A549 (cell line): ENCODE data around the gene EYA2. TPM values are rescaled to one million over a fixed set of nuclear protein-coding genes. Genes with fewer than 3 reads are reported as not detected.

Experiments used
- ATAC-seq, 2 experiments: fragments of 200-7000 bp in 1 of 2; fragments of >200 bp in 1 of 2; cut with Nextera tagmentation in 1 of 2; cut with Tn5 transposase in 1 of 2; 3 replicates each; pipeline versions ENCODE4 v1.8.0 to v1.9.1; 2018 to 2020; ENCODE audit warnings: mild to moderate bottlenecking in 1 of 2, moderate library complexity in 1 of 2
- CTCF ChIA-PET: fragments of 300-600 bp; sonication (Branson Sonifier 250); formaldehyde crosslinking; extraction: SDS; loops from one replicate; lab custom pipeline; 2021; ENCODE audit warnings: antibody characterized with exemption, inconsistent platforms; lab: Yijun Ruan, JAX
- POLR2A ChIA-PET: fragments of 350-600 bp; formaldehyde crosslinking; extraction: SDS; loops from one replicate; lab custom pipeline; 2021; ENCODE audit warnings: antibody characterized with exemption, inconsistent platforms; lab: Yijun Ruan, JAX
- DNase-seq, 2 experiments: peaks; one replicate each; pipeline versions ENCODE4 v3.0.0 to v3.0.0-alpha.2; 2011 to 2016; ENCODE audit warnings: low read depth in 1 of 2, low spot score in 1 of 2
- FAIRE-seq: peaks from 2 replicates; lab custom pipeline; 2011; peaks lifted over from hg19 to GRCh38; lab: Jason Lieb, UNC
- H3K27ac ChIP-seq, 2 experiments: fragments of >200 bp; sonication (Bioruptor Twin); formaldehyde crosslinking; 3 replicates each; pipeline ENCODE4 v1.5.1; 2016 to 2017
- H3K4me1 ChIP-seq: fragments of >200 bp; sonication (Bioruptor Twin); formaldehyde crosslinking; 3 replicates; pipeline ENCODE4 v1.6.1; 2016
- H3K4me2 ChIP-seq: fragments of >200 bp; sonication (Bioruptor Twin); formaldehyde crosslinking; 3 replicates; pipeline ENCODE4 v1.6.1; 2016
- H3K4me3 ChIP-seq: fragments of >200 bp; sonication (Bioruptor Twin); formaldehyde crosslinking; 3 replicates; pipeline ENCODE4 v1.5.1; 2016
- H3K9me3 ChIP-seq: fragments of >200 bp; sonication (Bioruptor Twin); formaldehyde crosslinking; 3 replicates; pipeline ENCODE4 v1.6.1; 2016
- BHLHE40 ChIP-seq: IDR thresholded peaks from 2 replicates; pipeline ENCODE4 v1.6.1; 2012; ENCODE audit warnings: low read depth, low read length, inconsistent platforms
- CEBPB ChIP-seq, 2 experiments: fragments of >200 bp in 1 of 2; sonication (Bioruptor Twin) in 1 of 2; formaldehyde crosslinking in 1 of 2; IDR thresholded peaks; 2 replicates each; pipeline ENCODE4 v1.6.1; 2012 to 2016
- EHF ChIP-seq: fragments of 250-450 bp; sonication (Bioruptor Pico); IDR thresholded peaks from 2 replicates; pipeline ENCODE4 v1.5.0; 2020; ENCODE audit warnings: mild to moderate bottlenecking
- FOSL2 ChIP-seq, 2 experiments: fragments of 450-650 bp in 1 of 2; fragments of >200 bp in 1 of 2; sonication (Bioruptor Twin) in 1 of 2; formaldehyde crosslinking; IDR thresholded peaks; 2 replicates each; pipeline versions ENCODE4 v1.5.0 to v1.6.1; 2016 to 2020; ENCODE audit warnings: mild to moderate bottlenecking in 1 of 2, moderate library complexity in 1 of 2
- FOXS1 ChIP-seq: fragments of 250-450 bp; sonication (Bioruptor Pico); IDR thresholded peaks from 2 replicates; pipeline ENCODE4 v1.5.0; 2020; ENCODE audit warnings: mild to moderate bottlenecking, moderate library complexity
- HOXB13 ChIP-seq: fragments of 250-450 bp; sonication (Bioruptor Pico); IDR thresholded peaks from 2 replicates; pipeline ENCODE4 v1.5.0; 2020; ENCODE audit warnings: low read depth, mild to moderate bottlenecking, moderate library complexity
- HOXB5 ChIP-seq: fragments of 250-450 bp; sonication (Bioruptor Pico); IDR thresholded peaks from 2 replicates; pipeline ENCODE4 v1.5.0; 2020; ENCODE audit warnings: mild to moderate bottlenecking, moderate library complexity
- MYC ChIP-seq: IDR thresholded peaks from 2 replicates; pipeline ENCODE4 v1.6.1; 2012; ENCODE audit warnings: mild to moderate bottlenecking, inconsistent platforms, low read length, improper control_type of control experiment, borderline replicate concordance
- NFE2L2 ChIP-seq: fragments of 150-350 bp; conservative IDR thresholded peaks from 2 replicates; pipeline ENCODE4 v1.6.1; 2014; ENCODE audit warnings: low read length
- NR3C1 ChIP-seq: fragments of >200 bp; sonication (Bioruptor Twin); formaldehyde crosslinking; IDR thresholded peaks from 3 replicates; pipeline ENCODE4 v1.6.1; 2017
- POLR2AphosphoS2 ChIP-seq: conservative IDR thresholded peaks from 2 replicates; pipeline ENCODE4 v1.6.1; 2012; ENCODE audit warnings: low read length, improper control_type of control experiment, inconsistent platforms
- RCOR1 ChIP-seq: fragments of 150-350 bp; IDR thresholded peaks from 2 replicates; pipeline ENCODE4 v1.6.1; 2014; ENCODE audit warnings: antibody characterized with exemption, low read length, low read depth
- RNF2 ChIP-seq: fragments of 200-600 bp; sonication (generic); IDR thresholded peaks from 2 replicates; pipeline ENCODE4 v1.6.1; 2016; ENCODE audit warnings: low read depth, mild to moderate bottlenecking, antibody characterized with exemption, moderate library complexity, borderline replicate concordance
- SMC3 ChIP-seq: fragments of >200 bp; sonication (Bioruptor Twin); formaldehyde crosslinking; IDR thresholded peaks from 3 replicates; pipeline ENCODE4 v1.6.1; 2018; ENCODE audit warnings: inconsistent platforms
- TP53 ChIP-seq: fragments of 250-450 bp; sonication (Bioruptor Pico); IDR thresholded peaks from 2 replicates; pipeline ENCODE4 v1.5.0; 2021; ENCODE audit warnings: mild to moderate bottlenecking, moderate library complexity
- ZSCAN20 ChIP-seq: fragments of 250-450 bp; sonication (Bioruptor Pico); IDR thresholded peaks from 2 replicates; pipeline ENCODE4 v1.8.0; 2022; ENCODE audit warnings: mild to moderate bottlenecking, moderate library complexity
- WGBS: methylation state at CpG from one replicate; pipeline ENCODE4 v1.1.6; 2017; ENCODE audit errors: missing lambda C conversion rate; 5-methylcytosine and 5-hydroxymethylcytosine counted together
- polyA plus RNA-seq, 4 experiments: library from polyadenylated mRNA; depleted of rRNA in 3 of 4; stranded (reverse); fragments of >200 nt; fragmentation: RNase III in 1 of 4; extraction: RNeasy Plus Mini Kit Qiagen cat#74134 plus additional on column Dnase treatment in 1 of 4; gene quantifications; 2 replicates in 3 of 4; 3 replicates in 1 of 4; pipeline ENCODE4 v1.2.3, GENCODE V29; 2011 to 2017
- TF ChIP-seq, protein P1 (sequence below): fragments of 150-350 bp; IDR thresholded peaks from 2 replicates; pipeline ENCODE4 v1.6.1; 2014; ENCODE audit warnings: low read depth, mild to moderate bottlenecking, low read length
- TF ChIP-seq, protein P2 (sequence below): fragments of 200-600 bp; sonication (generic); IDR thresholded peaks from 2 replicates; pipeline ENCODE4 v1.6.1; 2016; ENCODE audit warnings: antibody characterized with exemption, mild to moderate bottlenecking, moderate library complexity
- TF ChIP-seq, protein P3 (sequence below): fragments of 250-450 bp; sonication (Bioruptor Pico); IDR thresholded peaks from 2 replicates; pipeline ENCODE4 v1.5.0; 2021; ENCODE audit warnings: mild to moderate bottlenecking, moderate library complexity, borderline replicate concordance
- TF ChIP-seq, protein P4 (sequence below): fragments of >200 bp; sonication (Bioruptor Twin); formaldehyde crosslinking; IDR thresholded peaks from 2 replicates; pipeline ENCODE4 v1.6.1; 2016

The EYA2 gene
- polyA plus RNA-seq, 2 of the 4 experiments (the other 2 are of a cell fraction), result 4.5 to 4.6 TPM

DNA sequence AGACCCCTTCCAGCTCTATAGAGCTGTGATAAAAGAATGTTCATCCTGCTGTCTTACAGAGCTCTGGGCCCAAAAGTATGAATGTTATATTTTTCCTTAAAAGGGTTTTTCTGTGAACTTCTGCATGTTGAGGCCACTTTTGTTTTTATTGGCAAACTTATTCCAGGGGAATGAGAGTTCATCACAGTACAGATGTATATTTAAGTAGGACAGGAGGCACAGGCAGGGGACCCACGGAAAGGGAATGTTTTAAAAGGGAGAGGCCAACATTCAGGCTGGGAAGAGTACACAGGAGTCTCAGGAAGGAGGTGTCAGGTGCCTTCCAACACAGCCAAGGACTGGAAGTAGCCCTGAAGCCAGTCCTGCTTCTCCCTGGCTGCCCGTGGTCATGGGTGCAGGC is 148.4 kb downstream of the EYA2 start:
- POLR2A ChIA-PET, result no interaction called here
- Histone ChIP-seq H3K9me3 (peaks cover 9% of the 10 kb centered on the region; the same call in 1 of the 3 replicates), H3K27ac (no peak overlapping the region), H3K4me3 (no peak overlapping the region), H3K4me2 (no peak overlapping the region), H3K4me1 (no peaks in the 10 kb centered on the region)
- DNase-seq (no peak), ATAC-seq (no peak), FAIRE-seq (no peak)
- WGBS, result 65% methylated on average over 2 of the region's 2 CpGs
- CTCF ChIA-PET, result interaction anchor here (1.2 kb wide), 1 partner anchor 126 kb away, joined by 3 read pairs; no protein-coding TSS in a partner anchor
- no peak for TF ChIP-seq ZSCAN20 (CRISPR knock-in tag)
- TF ChIP-seq, protein P1, sequence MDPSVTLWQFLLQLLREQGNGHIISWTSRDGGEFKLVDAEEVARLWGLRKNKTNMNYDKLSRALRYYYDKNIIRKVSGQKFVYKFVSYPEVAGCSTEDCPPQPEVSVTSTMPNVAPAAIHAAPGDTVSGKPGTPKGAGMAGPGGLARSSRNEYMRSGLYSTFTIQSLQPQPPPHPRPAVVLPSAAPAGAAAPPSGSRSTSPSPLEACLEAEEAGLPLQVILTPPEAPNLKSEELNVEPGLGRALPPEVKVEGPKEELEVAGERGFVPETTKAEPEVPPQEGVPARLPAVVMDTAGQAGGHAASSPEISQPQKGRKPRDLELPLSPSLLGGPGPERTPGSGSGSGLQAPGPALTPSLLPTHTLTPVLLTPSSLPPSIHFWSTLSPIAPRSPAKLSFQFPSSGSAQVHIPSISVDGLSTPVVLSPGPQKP, result no peak
- no peak for TF ChIP-seq NR3C1
- TF ChIP-seq NFE2L2, result no peak
- TF ChIP-seq, protein P2, sequence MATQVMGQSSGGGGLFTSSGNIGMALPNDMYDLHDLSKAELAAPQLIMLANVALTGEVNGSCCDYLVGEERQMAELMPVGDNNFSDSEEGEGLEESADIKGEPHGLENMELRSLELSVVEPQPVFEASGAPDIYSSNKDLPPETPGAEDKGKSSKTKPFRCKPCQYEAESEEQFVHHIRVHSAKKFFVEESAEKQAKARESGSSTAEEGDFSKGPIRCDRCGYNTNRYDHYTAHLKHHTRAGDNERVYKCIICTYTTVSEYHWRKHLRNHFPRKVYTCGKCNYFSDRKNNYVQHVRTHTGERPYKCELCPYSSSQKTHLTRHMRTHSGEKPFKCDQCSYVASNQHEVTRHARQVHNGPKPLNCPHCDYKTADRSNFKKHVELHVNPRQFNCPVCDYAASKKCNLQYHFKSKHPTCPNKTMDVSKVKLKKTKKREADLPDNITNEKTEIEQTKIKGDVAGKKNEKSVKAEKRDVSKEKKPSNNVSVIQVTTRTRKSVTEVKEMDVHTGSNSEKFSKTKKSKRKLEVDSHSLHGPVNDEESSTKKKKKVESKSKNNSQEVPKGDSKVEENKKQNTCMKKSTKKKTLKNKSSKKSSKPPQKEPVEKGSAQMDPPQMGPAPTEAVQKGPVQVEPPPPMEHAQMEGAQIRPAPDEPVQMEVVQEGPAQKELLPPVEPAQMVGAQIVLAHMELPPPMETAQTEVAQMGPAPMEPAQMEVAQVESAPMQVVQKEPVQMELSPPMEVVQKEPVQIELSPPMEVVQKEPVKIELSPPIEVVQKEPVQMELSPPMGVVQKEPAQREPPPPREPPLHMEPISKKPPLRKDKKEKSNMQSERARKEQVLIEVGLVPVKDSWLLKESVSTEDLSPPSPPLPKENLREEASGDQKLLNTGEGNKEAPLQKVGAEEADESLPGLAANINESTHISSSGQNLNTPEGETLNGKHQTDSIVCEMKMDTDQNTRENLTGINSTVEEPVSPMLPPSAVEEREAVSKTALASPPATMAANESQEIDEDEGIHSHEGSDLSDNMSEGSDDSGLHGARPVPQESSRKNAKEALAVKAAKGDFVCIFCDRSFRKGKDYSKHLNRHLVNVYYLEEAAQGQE, result no peak
- no peak for TF ChIP-seq FOSL2 (IDR thresholded peaks at IDR 0.05)
- no peak for TF ChIP-seq FOSL2 (CRISPR knock-in tag; IDR thresholded peaks at IDR 0.05)
- TF ChIP-seq SMC3, result no peak
- no peak for TF ChIP-seq RNF2
- TF ChIP-seq HOXB5 (CRISPR knock-in tag), result no peak
- no peak for TF ChIP-seq TP53
- TF ChIP-seq, protein P3, sequence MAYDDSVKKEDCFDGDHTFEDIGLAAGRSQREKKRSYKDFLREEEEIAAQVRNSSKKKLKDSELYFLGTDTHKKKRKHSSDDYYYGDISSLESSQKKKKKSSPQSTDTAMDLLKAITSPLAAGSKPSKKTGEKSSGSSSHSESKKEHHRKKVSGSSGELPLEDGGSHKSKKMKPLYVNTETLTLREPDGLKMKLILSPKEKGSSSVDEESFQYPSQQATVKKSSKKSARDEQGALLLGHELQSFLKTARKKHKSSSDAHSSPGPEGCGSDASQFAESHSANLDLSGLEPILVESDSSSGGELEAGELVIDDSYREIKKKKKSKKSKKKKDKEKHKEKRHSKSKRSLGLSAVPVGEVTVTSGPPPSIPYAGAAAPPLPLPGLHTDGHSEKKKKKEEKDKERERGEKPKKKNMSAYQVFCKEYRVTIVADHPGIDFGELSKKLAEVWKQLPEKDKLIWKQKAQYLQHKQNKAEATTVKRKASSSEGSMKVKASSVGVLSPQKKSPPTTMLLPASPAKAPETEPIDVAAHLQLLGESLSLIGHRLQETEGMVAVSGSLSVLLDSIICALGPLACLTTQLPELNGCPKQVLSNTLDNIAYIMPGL, result no peak
- TF ChIP-seq FOXS1, result no peak
- TF ChIP-seq HOXB13 (CRISPR knock-in tag), result no peak
- TF ChIP-seq MYC, result no peak
- TF ChIP-seq EHF (CRISPR knock-in tag), result no peak
- TF ChIP-seq, protein P4, sequence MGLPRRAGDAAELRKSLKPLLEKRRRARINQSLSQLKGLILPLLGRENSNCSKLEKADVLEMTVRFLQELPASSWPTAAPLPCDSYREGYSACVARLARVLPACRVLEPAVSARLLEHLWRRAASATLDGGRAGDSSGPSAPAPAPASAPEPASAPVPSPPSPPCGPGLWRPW, result no peak
- no peak for TF ChIP-seq RCOR1
- TF ChIP-seq BHLHE40, result no peak
- no peak for TF ChIP-seq POLR2AphosphoS2

DNA sequence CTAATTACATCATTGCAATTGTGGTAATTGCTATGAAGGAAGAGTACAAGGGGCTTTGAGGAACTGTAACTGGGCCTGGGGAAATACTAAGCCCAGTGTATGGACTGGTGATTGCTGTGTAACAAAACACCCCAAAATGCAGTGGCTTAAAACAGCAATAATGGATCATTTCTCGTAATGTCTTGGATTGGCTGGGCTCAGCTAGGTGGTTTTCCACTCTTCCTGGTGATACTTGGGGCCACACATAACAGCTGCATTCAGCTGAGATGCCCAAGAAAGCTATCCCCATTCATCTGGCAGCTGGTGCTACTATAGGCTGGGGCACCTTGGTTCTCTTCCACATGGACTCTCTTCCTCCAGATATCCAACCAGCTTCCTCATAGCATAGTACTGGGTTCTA is 150.3 kb downstream of the EYA2 start:
- POLR2A ChIA-PET, result no interaction called here
- H3K4me2 ChIP-seq, result no peak overlapping the region
- no peak for DNase-seq
- 50% methylated on average over 1 of the region's 1 CpG for WGBS
- FAIRE-seq, result no peak
- no peak overlapping the region for H3K4me3 ChIP-seq
- no peaks in the 10 kb centered on the region for H3K4me1 ChIP-seq
- no peak for ATAC-seq
- CTCF ChIA-PET, result no interaction called here
- TF ChIP-seq CEBPB (IDR thresholded peaks at IDR 0.05), result no peak
- TF ChIP-seq, protein P4, result no peak
- peaks cover 9% of the 10 kb centered on the region; the same call in 1 of the 3 replicates for H3K9me3 ChIP-seq
- H3K27ac ChIP-seq, result no peak overlapping the region
